Fibroblast of pulmonary artery (primary cell): ENCODE results near the gene MDP1.

Source experiments
- DNase-seq: peaks from one replicate; pipeline ENCODE4 v3.0.0-alpha.2; 2010; ENCODE audit warnings: low read depth
- H3K4me3 ChIP-seq: replicated peaks from 2 replicates; pipeline ENCODE4 v1.5.1; 2011; ENCODE audit warnings: low read depth, mild to moderate bottlenecking, control low read depth, low read length, moderate library complexity
- CTCF ChIP-seq: IDR thresholded peaks from 2 replicates; pipeline ENCODE4 v1.5.1; 2011; ENCODE audit warnings: mild to moderate bottlenecking, control low read depth, low read length, inconsistent platforms; ENCODE audit errors: missing control alignments

Gene MDP1

GRCh38 chr14:24234095-24235005 is 18.5 kb upstream of the MDP1 start:
- no peak overlapping the region for H3K4me3 ChIP-seq
- no peak for DNase-seq
- no peak for TF ChIP-seq CTCF

GRCh38 chr14:24233538-24233866 is 17.6 kb upstream of the MDP1 start:
- peak overlapping the region; percentile 93 for H3K4me3 ChIP-seq
- DNase-seq = no peak
- TF ChIP-seq CTCF = no peak

GRCh38 chr14:24232645-24233537 is 17.0 kb upstream of the MDP1 start, which contains the start of gene GMPR2:
Gene GMPR2, plus strand, starts transcription at chr14:24232929. Its CDS starts 325 bp downstream, at chr14:24233254.
- TF ChIP-seq CTCF = no peak
- no peak for DNase-seq
- peak within 1 kb of the TSS; percentile 93 for H3K4me3 ChIP-seq

- no peak for TF ChIP-seq CTCF
- peak within 1 kb of the TSS; percentile 93 for H3K4me3 ChIP-seq
These were observed 16.3 kb upstream of the MDP1 start, which contains the start of gene NEDD8 for GRCh38 chr14:24232121-24232644. Gene NEDD8, minus strand, starts transcription at chr14:24232367. Its CDS starts 100 bp downstream, at chr14:24232267.

GRCh38 chr14:24231263-24232120 is 15.6 kb upstream of the MDP1 start:
- H3K4me3 ChIP-seq = peak overlapping the region; percentile 93
- DNase-seq = no peak
- TF ChIP-seq CTCF = no peak

More at GRCh38 chr14:24232121-24232644, 16.3 kb upstream of the MDP1 start, which contains the start of gene NEDD8:
- DNase-seq = peak; percentile 97

GRCh38 chr14:24228902-24229301 is 13.0 kb upstream of the MDP1 start:
- TF ChIP-seq CTCF = no peak

More at GRCh38 chr14:24228902-24229301, 13.0 kb upstream of the MDP1 start:
- no peak for DNase-seq
- no peak overlapping the region for H3K4me3 ChIP-seq
